ENCODE measurements around the gene MRPS10. TPM values are rescaled to one million over a fixed set of nuclear protein-coding genes. Genes with fewer than 3 reads are reported as not detected.

MRPS10 gene
- total and polyA plus RNA-seq, 10 of the 15 experiments (the other 5 are each of a cell fraction or from before 2014, with no cell fraction given): 28.5 to 83.3 (median 52.8) TPM

DNA sequence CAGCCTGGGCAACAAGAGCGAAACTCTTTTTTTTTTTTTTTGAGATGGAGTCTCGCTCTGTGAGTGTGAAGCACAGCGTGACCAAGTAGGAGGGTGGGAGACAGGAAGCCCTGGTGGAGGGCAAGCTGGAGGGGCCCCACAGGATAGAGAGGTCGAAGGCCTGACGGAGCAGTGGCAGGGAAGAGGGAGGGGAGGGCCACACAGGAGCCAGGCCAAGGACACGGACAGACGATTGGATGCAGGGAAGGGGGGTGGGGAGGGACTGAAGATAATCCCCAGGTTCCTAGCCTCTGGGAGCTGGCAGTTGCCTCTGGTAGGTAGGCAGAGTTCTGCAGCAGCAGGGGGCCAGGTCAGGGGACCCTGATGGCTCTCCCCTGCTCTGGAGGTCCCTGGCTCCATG is 55.3 kb downstream of the MRPS10 start:
- intact Hi-C loops (cut with micrococcal nuclease; ENCODE audit: unreplicated experiment) (no loop called here), in situ Hi-C loops (cut with MboI) (no loop called here)
- TF ChIP-seq POU2F2 (IDR thresholded peaks at IDR 0.05; ENCODE audit: borderline replicate concordance, low read depth, low read length): no peak
- no peak for TF ChIP-seq JUNB (IDR thresholded peaks at IDR 0.05)
- no peak for TF ChIP-seq TCF12 (IDR thresholded peaks at IDR 0.05; ENCODE audit: low read depth, low read length)
- no peak for TF ChIP-seq CBX5 (IDR thresholded peaks at IDR 0.05; ENCODE audit: low read depth)
- H3K27ac ChIP-seq (ENCODE audit: control insufficient read depth, insufficient read depth): no peak overlapping the region
- no peaks in the 10 kb centered on the region for H3K4me1 ChIP-seq (ENCODE audit: control insufficient read depth, insufficient read depth, low read length)
- SMC1A ChIA-PET (ENCODE audit: uncharacterized antibody, unreplicated experiment): no interaction called here
- no peak overlapping the region for H3K4me3 ChIP-seq
- POLR2A ChIA-PET: interaction anchor here (0.6 to 0.7 kb wide), 2 partner anchors 263 to 414 kb away, joined by 3 to 4 read pairs; no protein-coding TSS in a partner anchor
- peaks cover 0 to 2% of the 10 kb centered on the region in 2 experiments; a peak in 2 of 4 replicates for H3K27me3 ChIP-seq (replicated peaks in 1 of 2; ENCODE audit: control insufficient read depth in 2 of 2, insufficient read depth in 2 of 2, low read length in 1 of 2)
- H2AFZ ChIP-seq (ENCODE audit: control insufficient read depth, low read depth, low read length): no peak overlapping the region
- CTCF ChIA-PET: interaction anchor here (0.5 to 1.5 kb wide), 3 partner anchors 10 to 489 kb away, joined by 3 to 4 read pairs (median 4); no protein-coding TSS in a partner anchor
- no peaks in the 10 kb centered on the region for H4K20me1 ChIP-seq (ENCODE audit: control insufficient read depth, insufficient read depth)
- WGBS (ENCODE audit: insufficient coverage, insufficient replicate concordance, low lambda C conversion rate, missing lambda C conversion rate): 8% methylated on average over 5 of the region's 7 CpGs
- H3K4me2 ChIP-seq (ENCODE audit: control insufficient read depth, insufficient read depth): no peak overlapping the region
- H3K9me3 ChIP-seq (replicated peaks; ENCODE audit: control insufficient read depth, insufficient read depth, low read length): no peaks in the 10 kb centered on the region
- FAIRE-seq: no peak
- no peaks in the 10 kb centered on the region for H3K79me2 ChIP-seq (ENCODE audit: control insufficient read depth, insufficient read depth, low read length)
- H3K36me3 ChIP-seq (ENCODE audit: control insufficient read depth in 2 of 2, insufficient read depth in 2 of 2, low read length in 1 of 2): no peaks in the 10 kb centered on the region
- H3K9ac ChIP-seq (ENCODE audit: control insufficient read depth, insufficient read depth, low read length): no peak overlapping the region
- ATAC-seq: no peak
- BruUV-seq (replicated peaks): no TSS peak
- DNase-seq (ENCODE audit: low read depth, low spot score): no peak
- RAD21 ChIA-PET (ENCODE audit: unreplicated experiment): no interaction called here

DNA sequence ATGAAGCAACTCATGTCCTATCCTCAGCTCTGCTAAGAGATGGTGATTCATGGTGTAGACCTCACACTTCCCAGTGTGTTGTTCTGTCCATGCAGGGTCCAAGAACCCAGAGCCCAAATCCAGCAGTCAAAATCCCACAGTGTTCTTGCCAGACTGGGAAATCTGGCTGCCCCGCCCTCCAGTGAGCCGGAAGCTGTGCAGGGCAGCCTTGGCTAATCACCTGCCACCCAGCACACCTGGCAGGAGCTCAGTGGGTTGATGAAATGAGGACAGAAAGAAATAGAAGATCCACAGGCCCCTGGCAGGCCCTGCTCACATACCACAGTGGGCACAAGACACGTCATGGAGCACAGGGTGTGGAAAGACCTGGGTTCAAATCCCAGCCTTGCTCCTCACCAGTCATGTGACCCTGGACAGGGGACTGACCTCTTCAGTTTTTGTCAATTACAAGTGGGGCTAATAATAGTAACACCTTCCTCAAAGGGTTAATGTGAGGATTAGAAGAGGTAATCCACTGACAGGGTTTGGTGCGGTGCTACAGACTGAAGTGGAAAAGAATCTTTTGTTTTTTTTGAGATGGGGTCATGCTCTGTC is 58.1 kb downstream of the MRPS10 start:
- Histone ChIP-seq H3K79me2 (ENCODE audit: control insufficient read depth, insufficient read depth, low read length) (no peaks in the 10 kb centered on the region), H3K27ac (ENCODE audit: control insufficient read depth, insufficient read depth) (no peak overlapping the region), H3K9ac (ENCODE audit: control insufficient read depth, insufficient read depth, low read length) (no peak overlapping the region), H3K4me1 (ENCODE audit: control insufficient read depth, insufficient read depth, low read length) (no peaks in the 10 kb centered on the region), H2AFZ (ENCODE audit: control insufficient read depth, low read depth, low read length) (no peak overlapping the region), H3K27me3 (replicated peaks in 1 of 2; ENCODE audit: control insufficient read depth in 2 of 2, insufficient read depth in 2 of 2, low read length in 1 of 2) (peaks cover 0 to 3% of the 10 kb centered on the region in 2 experiments; a peak in 2 of 4 replicates), H3K36me3 (ENCODE audit: control insufficient read depth in 2 of 2, insufficient read depth in 2 of 2, low read length in 1 of 2) (no peaks in the 10 kb centered on the region), H3K9me3 (replicated peaks; ENCODE audit: control insufficient read depth, insufficient read depth, low read length) (no peaks in the 10 kb centered on the region), H3K4me3 (no peak overlapping the region), H4K20me1 (ENCODE audit: control insufficient read depth, insufficient read depth) (no peaks in the 10 kb centered on the region), H3K4me2 (ENCODE audit: control insufficient read depth, insufficient read depth) (no peak overlapping the region)
- FAIRE-seq (no peak), DNase-seq (ENCODE audit: low read depth, low spot score) (no peak), ATAC-seq (no peak)
- CTCF ChIA-PET: no interaction called here
- SMC1A ChIA-PET (ENCODE audit: uncharacterized antibody, unreplicated experiment): no interaction called here
- 31% methylated on average over 4 of the region's 4 CpGs for WGBS (ENCODE audit: insufficient coverage, insufficient replicate concordance, low lambda C conversion rate, missing lambda C conversion rate)
- in situ Hi-C loops (cut with MboI) (no loop called here), intact Hi-C loops (cut with micrococcal nuclease; ENCODE audit: unreplicated experiment) (no loop called here)
- BruUV-seq (replicated peaks): no TSS peak
- RAD21 ChIA-PET (ENCODE audit: unreplicated experiment): no interaction called here
- POLR2A ChIA-PET: no interaction called here
- TF ChIP-seq HCFC1 (IDR thresholded peaks at IDR 0.05; ENCODE audit: low read length) (no peak), NFYB (IDR thresholded peaks at IDR 0.05; ENCODE audit: insufficient read depth, low read depth, low read length) (no peak), CREB1 (IDR thresholded peaks at IDR 0.05; ENCODE audit: low read depth) (no peak), EED (IDR thresholded peaks at IDR 0.05; ENCODE audit: low read depth) (no peak), HDAC2 (IDR thresholded peaks at IDR 0.05) (no peak), SMAD1 (IDR thresholded peaks at IDR 0.05; ENCODE audit: low read depth, partially characterized antibody) (no peak)
- TF ChIP-seq, protein P1, sequence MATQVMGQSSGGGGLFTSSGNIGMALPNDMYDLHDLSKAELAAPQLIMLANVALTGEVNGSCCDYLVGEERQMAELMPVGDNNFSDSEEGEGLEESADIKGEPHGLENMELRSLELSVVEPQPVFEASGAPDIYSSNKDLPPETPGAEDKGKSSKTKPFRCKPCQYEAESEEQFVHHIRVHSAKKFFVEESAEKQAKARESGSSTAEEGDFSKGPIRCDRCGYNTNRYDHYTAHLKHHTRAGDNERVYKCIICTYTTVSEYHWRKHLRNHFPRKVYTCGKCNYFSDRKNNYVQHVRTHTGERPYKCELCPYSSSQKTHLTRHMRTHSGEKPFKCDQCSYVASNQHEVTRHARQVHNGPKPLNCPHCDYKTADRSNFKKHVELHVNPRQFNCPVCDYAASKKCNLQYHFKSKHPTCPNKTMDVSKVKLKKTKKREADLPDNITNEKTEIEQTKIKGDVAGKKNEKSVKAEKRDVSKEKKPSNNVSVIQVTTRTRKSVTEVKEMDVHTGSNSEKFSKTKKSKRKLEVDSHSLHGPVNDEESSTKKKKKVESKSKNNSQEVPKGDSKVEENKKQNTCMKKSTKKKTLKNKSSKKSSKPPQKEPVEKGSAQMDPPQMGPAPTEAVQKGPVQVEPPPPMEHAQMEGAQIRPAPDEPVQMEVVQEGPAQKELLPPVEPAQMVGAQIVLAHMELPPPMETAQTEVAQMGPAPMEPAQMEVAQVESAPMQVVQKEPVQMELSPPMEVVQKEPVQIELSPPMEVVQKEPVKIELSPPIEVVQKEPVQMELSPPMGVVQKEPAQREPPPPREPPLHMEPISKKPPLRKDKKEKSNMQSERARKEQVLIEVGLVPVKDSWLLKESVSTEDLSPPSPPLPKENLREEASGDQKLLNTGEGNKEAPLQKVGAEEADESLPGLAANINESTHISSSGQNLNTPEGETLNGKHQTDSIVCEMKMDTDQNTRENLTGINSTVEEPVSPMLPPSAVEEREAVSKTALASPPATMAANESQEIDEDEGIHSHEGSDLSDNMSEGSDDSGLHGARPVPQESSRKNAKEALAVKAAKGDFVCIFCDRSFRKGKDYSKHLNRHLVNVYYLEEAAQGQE (IDR thresholded peaks at IDR 0.05; ENCODE audit: low read depth, low read length): no peak

Data from GM12878 (cell line).